ENCODE measurements around the gene KRT86. TPM values are rescaled to one million over a fixed set of nuclear protein-coding genes. Genes with fewer than 3 reads are reported as not detected.

Gene KRT86
- total and polyA plus RNA-seq, 2 of the 13 experiments (the other 11 are each of a cell fraction or from before 2014, with no cell fraction given), result not detected

DNA sequence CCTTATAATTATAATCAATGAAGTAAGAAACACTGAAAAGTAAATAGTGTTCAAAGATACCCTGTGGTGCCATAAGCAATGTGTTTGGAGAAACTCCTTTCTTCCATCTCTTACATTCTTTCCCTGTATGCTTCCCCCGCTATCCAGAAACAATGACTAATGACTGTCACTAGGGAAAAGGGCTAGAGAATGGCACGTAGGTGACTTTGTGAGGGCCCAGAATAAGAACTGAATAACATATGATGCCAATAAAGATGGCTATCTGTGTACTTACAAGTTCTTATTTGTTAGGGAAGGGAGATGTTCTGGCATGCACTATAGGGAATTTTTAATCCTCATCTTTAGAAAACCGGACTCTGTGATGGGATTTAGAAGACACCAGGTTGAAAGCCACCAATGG, 46.1 kb upstream of the KRT86 start:
- intact Hi-C loops (cut with micrococcal nuclease; ENCODE audit: unreplicated experiment), result no loop called here
- Histone ChIP-seq H3K9me3 (ENCODE audit: low read length) (no peaks in the 10 kb centered on the region), H3K27ac (ENCODE audit: extremely low read length, insufficient read depth, low read length) (no peak overlapping the region), H3K9ac (ENCODE audit: insufficient read depth, low read depth, low read length) (no peak overlapping the region), H3K4me2 (ENCODE audit: low read depth, low read length) (no peak overlapping the region), H4K20me1 (ENCODE audit: insufficient read depth, low read length) (no peaks in the 10 kb centered on the region), H3K4me1 (ENCODE audit: insufficient read depth, low read length) (no peaks in the 10 kb centered on the region), H3K27me3 (ENCODE audit: control insufficient read depth in 1 of 2, insufficient read depth in 2 of 2, low read length in 2 of 2) (peaks cover 0 to 35% of the 10 kb centered on the region in 2 experiments), H2AFZ (ENCODE audit: low read length) (no peak overlapping the region), H3K79me2 (ENCODE audit: insufficient read depth, low read length) (no peaks in the 10 kb centered on the region), H3K4me3 (replicated peaks in 1 of 3; ENCODE audit: insufficient read depth in 1 of 3, low read depth in 2 of 3, low read length in 3 of 3) (no peak overlapping the region), H3K36me3 (replicated peaks in 1 of 2; ENCODE audit: control insufficient read depth in 1 of 2, insufficient read depth in 2 of 2, low read length in 2 of 2) (no peaks in the 10 kb centered on the region)
- POLR2A ChIA-PET, result no interaction called here
- no peak for ATAC-seq
- no TSS peak for BruUV-seq (replicated peaks)
- in situ Hi-C loops (cut with HindIII; ENCODE audit: extremely low pct_ligation_motif_present, low pct_unique_long_range_greater_than_20kb), result no loop called here
- TF ChIP-seq ZNF460 (CRISPR knock-in tag; IDR thresholded peaks at IDR 0.05; ENCODE audit: borderline replicate concordance) (no peak), ZNF629 (CRISPR knock-in tag; conservative IDR thresholded peaks at IDR 0.05) (no peak), E2F1 (CRISPR knock-in tag; IDR thresholded peaks at IDR 0.05) (no peak), ZNF569 (CRISPR knock-in tag; IDR thresholded peaks at IDR 0.05; ENCODE audit: borderline replicate concordance) (no peak)
- TF ChIP-seq, protein P1, sequence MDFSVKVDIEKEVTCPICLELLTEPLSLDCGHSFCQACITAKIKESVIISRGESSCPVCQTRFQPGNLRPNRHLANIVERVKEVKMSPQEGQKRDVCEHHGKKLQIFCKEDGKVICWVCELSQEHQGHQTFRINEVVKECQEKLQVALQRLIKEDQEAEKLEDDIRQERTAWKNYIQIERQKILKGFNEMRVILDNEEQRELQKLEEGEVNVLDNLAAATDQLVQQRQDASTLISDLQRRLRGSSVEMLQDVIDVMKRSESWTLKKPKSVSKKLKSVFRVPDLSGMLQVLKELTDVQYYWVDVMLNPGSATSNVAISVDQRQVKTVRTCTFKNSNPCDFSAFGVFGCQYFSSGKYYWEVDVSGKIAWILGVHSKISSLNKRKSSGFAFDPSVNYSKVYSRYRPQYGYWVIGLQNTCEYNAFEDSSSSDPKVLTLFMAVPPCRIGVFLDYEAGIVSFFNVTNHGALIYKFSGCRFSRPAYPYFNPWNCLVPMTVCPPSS (IDR thresholded peaks at IDR 0.05), result no peak
- CTCF ChIA-PET (ENCODE audit: low intra/inter-chr PET ratio, low total read pairs), result no interaction called here
- WGBS (ENCODE audit: low lambda C conversion rate), result 1% methylated on average over 3 of the region's 3 CpGs
- DNase-seq (ENCODE audit: low spot score), result no peak
- no peak for FAIRE-seq

- FAIRE-seq (no peak), DNase-seq (ENCODE audit: low spot score) (no peak), ATAC-seq (no peak)
- Histone ChIP-seq H3K9me3 (ENCODE audit: low read length) (no peaks in the 10 kb centered on the region), H3K79me2 (ENCODE audit: insufficient read depth, low read length) (no peaks in the 10 kb centered on the region), H3K4me3 (replicated peaks in 1 of 3; ENCODE audit: insufficient read depth in 1 of 3, low read depth in 2 of 3, low read length in 3 of 3) (no peak overlapping the region), H2AFZ (ENCODE audit: low read length) (no peak overlapping the region), H3K27me3 (ENCODE audit: control insufficient read depth in 1 of 2, insufficient read depth in 2 of 2, low read length in 2 of 2) (peaks cover 0 to 39% of the 10 kb centered on the region in 2 experiments), H3K4me2 (ENCODE audit: low read depth, low read length) (no peak overlapping the region), H4K20me1 (ENCODE audit: insufficient read depth, low read length) (no peaks in the 10 kb centered on the region), H3K4me1 (ENCODE audit: insufficient read depth, low read length) (no peaks in the 10 kb centered on the region), H3K9ac (ENCODE audit: insufficient read depth, low read depth, low read length) (no peak overlapping the region), H3K27ac (ENCODE audit: extremely low read length, insufficient read depth, low read length) (no peak overlapping the region), H3K36me3 (replicated peaks in 1 of 2; ENCODE audit: control insufficient read depth in 1 of 2, insufficient read depth in 2 of 2, low read length in 2 of 2) (no peaks in the 10 kb centered on the region)
- in situ Hi-C loops (cut with HindIII; ENCODE audit: extremely low pct_ligation_motif_present, low pct_unique_long_range_greater_than_20kb) (no loop called here), intact Hi-C loops (cut with micrococcal nuclease; ENCODE audit: unreplicated experiment) (no loop called here)
- ChIA-PET POLR2A (no interaction called here), CTCF (ENCODE audit: low intra/inter-chr PET ratio, low total read pairs) (no interaction called here)
- WGBS (ENCODE audit: low lambda C conversion rate), result 34% methylated on average over 3 of the region's 6 CpGs
- no TSS peak for BruUV-seq (replicated peaks)
- TF ChIP-seq ZNF513 (CRISPR knock-in tag; conservative IDR thresholded peaks at IDR 0.05) (no peak), SOX6 (IDR thresholded peaks at IDR 0.05) (no peak), SOX6 (CRISPR knock-in tag; IDR thresholded peaks at IDR 0.05) (no peak), KDM3A (CRISPR knock-in tag; IDR thresholded peaks at IDR 0.05; ENCODE audit: low read depth) (no peak), ZC3H4 (CRISPR knock-in tag; IDR thresholded peaks at IDR 0.05; ENCODE audit: borderline replicate concordance) (no peak), ZFP36 (IDR thresholded peaks at IDR 0.05; ENCODE audit: borderline replicate concordance, low read depth, low read length, partially characterized antibody) (no peak), ZSCAN20 (CRISPR knock-in tag; IDR thresholded peaks at IDR 0.05; ENCODE audit: borderline replicate concordance) (no peak), ZNF704 (CRISPR knock-in tag; IDR thresholded peaks at IDR 0.05; ENCODE audit: borderline replicate concordance) (no peak), NRL (CRISPR knock-in tag; IDR thresholded peaks at IDR 0.05; ENCODE audit: borderline replicate concordance) (no peak)
These were observed 45.5 kb upstream of the KRT86 start for GRCh38 chr12:52228931-52229330.

Measured in HepG2 (cell line).